Activated CD8-positive, alpha-beta T cell treated with anti-CD3 and anti-CD28 coated beads for 36 hours (primary cell): Measurements from ENCODE around the gene SLC46A2. TPM values are rescaled to one million over a fixed set of nuclear protein-coding genes. Genes with fewer than 3 reads are reported as not detected.

Source experiments
- ATAC-seq: fragments of 200-7000 bp; cut with Tn5 transposase; one replicate; pipeline ENCODE4 v1.10.0; 2021; ENCODE audit warnings: mild to moderate bottlenecking, moderate library complexity
- CTCF ChIA-PET: fragments of 350-600 bp; sonication (Branson Sonifier 250); formaldehyde crosslinking; loops from one replicate; lab custom pipeline; 2021; ENCODE audit warnings: antibody characterized with exemption; lab: Charles Lee
- POLR2A ChIA-PET: fragments of 350-600 bp; sonication (Branson Sonifier 250); formaldehyde crosslinking; loops from one replicate; lab custom pipeline; 2021; ENCODE audit warnings: antibody characterized with exemption; lab: Charles Lee
- DNase-seq: peaks from one replicate; pipeline ENCODE4 v3.0.0-alpha.2; 2020
- H3K27ac Mint-ChIP-seq: one replicate; pipeline ENCODE4 v1.8.0; 2021; ENCODE audit warnings: mild to moderate bottlenecking, mixed read lengths
- H3K27me3 Mint-ChIP-seq: one replicate; pipeline ENCODE4 v1.8.0; 2021; ENCODE audit warnings: mixed read lengths
- H3K36me3 Mint-ChIP-seq: one replicate; pipeline ENCODE4 v1.8.0; 2021; ENCODE audit warnings: low read depth, mixed read lengths
- H3K4me1 Mint-ChIP-seq: one replicate; pipeline ENCODE4 v1.8.0; 2021; ENCODE audit warnings: low read depth, mixed read lengths
- H3K4me3 Mint-ChIP-seq: one replicate; pipeline ENCODE4 v1.8.0; 2021; ENCODE audit warnings: mild to moderate bottlenecking, moderate library complexity, mixed read lengths
- H3K9me3 Mint-ChIP-seq: one replicate; pipeline ENCODE4 v1.8.0; 2021; ENCODE audit warnings: mixed read lengths
- CTCF ChIP-seq: fragments of 200-600 bp; IDR thresholded peaks from one replicate; pipeline ENCODE4 v1.8.0; 2022; ENCODE audit warnings: antibody characterized with exemption, mild to moderate bottlenecking
- intact Hi-C: fragments of 100-400 bp; cut with micrococcal nuclease; formaldehyde crosslinking; loops from one replicate; pipeline ENCODE4 v1.10.0; 2022
- total RNA-seq, 2 experiments: library from RNA; stranded (reverse); gene quantifications; one replicate each; pipeline ENCODE4 v1.2.3, GENCODE V29; 2021

The SLC46A2 gene
- total RNA-seq, 2 experiments from 2014 or later, result not detected

- Mint-ChIP-seq H3K9me3 (no peaks in the 10 kb centered on the region), H3K27me3 (no peaks in the 10 kb centered on the region), H3K4me1 (peaks cover 8% of the 10 kb centered on the region), H3K36me3 (no peaks in the 10 kb centered on the region), H3K4me3 (no peak overlapping the region), H3K27ac (no peak overlapping the region)
- DNase-seq (no peak), ATAC-seq (no peak)
- no peak for TF ChIP-seq CTCF
- intact Hi-C loops, result no loop called here
- ChIA-PET POLR2A (no interaction called here), CTCF (interaction anchor here (1.5 kb wide), 1 partner anchor 44 kb away, joined by 3 read pairs; no protein-coding TSS in a partner anchor)
Measured at GRCh38 chr9:112858625-112859147, 32.0 kb downstream of the SLC46A2 start.

- ATAC-seq (no peak), DNase-seq (no peak)
- POLR2A ChIA-PET, result no interaction called here
- Mint-ChIP-seq H3K9me3 (no peaks in the 10 kb centered on the region), H3K27me3 (no peaks in the 10 kb centered on the region), H3K36me3 (no peaks in the 10 kb centered on the region), H3K27ac (no peak overlapping the region), H3K4me3 (no peak overlapping the region), H3K4me1 (peaks cover 5% of the 10 kb centered on the region)
- CTCF ChIA-PET, result interaction anchor here (1.5 kb wide), 1 partner anchor 45 kb away, joined by 3 read pairs; no protein-coding TSS in a partner anchor
- no peak for TF ChIP-seq CTCF
- intact Hi-C loops, result no loop called here
Measured at GRCh38 chr9:112858005-112858404, 32.7 kb downstream of the SLC46A2 start.

GRCh38 chr9:112856843-112857242 is 33.8 kb downstream of the SLC46A2 start:
- CTCF ChIA-PET, result interaction anchor here (0.9 kb wide), 1 partner anchor 12 kb away, joined by 4 read pairs; no protein-coding TSS in a partner anchor
- POLR2A ChIA-PET, result interaction anchor here (0.7 kb wide), 1 partner anchor 12 kb away, joined by 3 read pairs; no protein-coding TSS in a partner anchor
- Mint-ChIP-seq H3K4me3 (no peak overlapping the region), H3K4me1 (peaks cover 3% of the 10 kb centered on the region), H3K9me3 (no peaks in the 10 kb centered on the region), H3K36me3 (no peaks in the 10 kb centered on the region), H3K27ac (no peak overlapping the region), H3K27me3 (no peaks in the 10 kb centered on the region)
- TF ChIP-seq CTCF, result no peak
- no peak for DNase-seq
- ATAC-seq, result no peak
- intact Hi-C loops, result no loop called here

- POLR2A ChIA-PET, result no interaction called here
- H3K27ac Mint-ChIP-seq, result no peak overlapping the region
- no peak for TF ChIP-seq CTCF
- H3K4me1 Mint-ChIP-seq, result no peaks in the 10 kb centered on the region
- H3K27me3 Mint-ChIP-seq, result no peaks in the 10 kb centered on the region
- H3K36me3 Mint-ChIP-seq, result peaks cover 3% of the 10 kb centered on the region
- no peaks in the 10 kb centered on the region for H3K9me3 Mint-ChIP-seq
- no peak overlapping the region for H3K4me3 Mint-ChIP-seq
- ATAC-seq, result no peak
- no peak for DNase-seq
- CTCF ChIA-PET, result interaction anchor here (1.3 to 1.5 kb wide), 2 partner anchors 11 to 47 kb away, joined by 7 to 8 read pairs; no protein-coding TSS in a partner anchor
- intact Hi-C loops, result no loop called here
Measured at GRCh38 chr9:112856200-112856599, 34.5 kb downstream of the SLC46A2 start.

- Mint-ChIP-seq H3K4me1 (no peaks in the 10 kb centered on the region), H3K9me3 (no peaks in the 10 kb centered on the region), H3K36me3 (peaks cover 3% of the 10 kb centered on the region), H3K27me3 (no peaks in the 10 kb centered on the region), H3K4me3 (no peak overlapping the region), H3K27ac (no peak overlapping the region)
- CTCF ChIA-PET, result interaction anchor here (1.5 kb wide), 2 partner anchors 9 to 258 kb away, joined by 4 to 8 read pairs; no protein-coding TSS in a partner anchor
- DNase-seq, result no peak
- POLR2A ChIA-PET, result no interaction called here
- intact Hi-C loops, result no loop called here
- no peak for ATAC-seq
- TF ChIP-seq CTCF, result no peak
Measured at GRCh38 chr9:112854657-112855056, 36.0 kb downstream of the SLC46A2 start.
